GM12872 (cell line): ENCODE results near the gene PACSIN2.

Experiments
- TF ChIP-seq, protein P1 (sequence below): IDR thresholded peaks from 3 replicates; pipeline ENCODE4 v1.5.1; 2011; ENCODE audit warnings: low read depth, mild to moderate bottlenecking, low read length, moderate library complexity; ENCODE audit not compliant: insufficient read depth

PACSIN2 gene

DNA sequence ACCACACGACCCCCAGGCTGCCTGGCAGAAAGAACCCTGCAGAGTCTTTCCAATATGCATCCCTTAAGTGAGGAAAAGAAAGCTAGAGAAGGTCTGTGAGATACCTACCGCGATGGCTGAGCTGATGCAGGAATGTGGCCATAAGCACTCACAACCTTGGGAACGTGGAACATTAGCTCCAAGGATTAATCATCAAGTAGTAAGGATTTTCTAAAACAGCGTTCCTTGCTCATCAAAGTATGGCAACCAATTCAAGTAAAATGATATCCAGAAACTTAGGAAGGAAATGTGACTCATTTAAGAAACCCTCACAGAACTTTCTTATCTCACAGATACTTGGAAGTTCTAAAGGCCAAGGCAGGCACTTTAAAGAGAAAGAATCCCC is 12.8 kb downstream of the PACSIN2 start:
- TF ChIP-seq, protein P1, sequence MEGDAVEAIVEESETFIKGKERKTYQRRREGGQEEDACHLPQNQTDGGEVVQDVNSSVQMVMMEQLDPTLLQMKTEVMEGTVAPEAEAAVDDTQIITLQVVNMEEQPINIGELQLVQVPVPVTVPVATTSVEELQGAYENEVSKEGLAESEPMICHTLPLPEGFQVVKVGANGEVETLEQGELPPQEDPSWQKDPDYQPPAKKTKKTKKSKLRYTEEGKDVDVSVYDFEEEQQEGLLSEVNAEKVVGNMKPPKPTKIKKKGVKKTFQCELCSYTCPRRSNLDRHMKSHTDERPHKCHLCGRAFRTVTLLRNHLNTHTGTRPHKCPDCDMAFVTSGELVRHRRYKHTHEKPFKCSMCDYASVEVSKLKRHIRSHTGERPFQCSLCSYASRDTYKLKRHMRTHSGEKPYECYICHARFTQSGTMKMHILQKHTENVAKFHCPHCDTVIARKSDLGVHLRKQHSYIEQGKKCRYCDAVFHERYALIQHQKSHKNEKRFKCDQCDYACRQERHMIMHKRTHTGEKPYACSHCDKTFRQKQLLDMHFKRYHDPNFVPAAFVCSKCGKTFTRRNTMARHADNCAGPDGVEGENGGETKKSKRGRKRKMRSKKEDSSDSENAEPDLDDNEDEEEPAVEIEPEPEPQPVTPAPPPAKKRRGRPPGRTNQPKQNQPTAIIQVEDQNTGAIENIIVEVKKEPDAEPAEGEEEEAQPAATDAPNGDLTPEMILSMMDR, result no peak

DNA sequence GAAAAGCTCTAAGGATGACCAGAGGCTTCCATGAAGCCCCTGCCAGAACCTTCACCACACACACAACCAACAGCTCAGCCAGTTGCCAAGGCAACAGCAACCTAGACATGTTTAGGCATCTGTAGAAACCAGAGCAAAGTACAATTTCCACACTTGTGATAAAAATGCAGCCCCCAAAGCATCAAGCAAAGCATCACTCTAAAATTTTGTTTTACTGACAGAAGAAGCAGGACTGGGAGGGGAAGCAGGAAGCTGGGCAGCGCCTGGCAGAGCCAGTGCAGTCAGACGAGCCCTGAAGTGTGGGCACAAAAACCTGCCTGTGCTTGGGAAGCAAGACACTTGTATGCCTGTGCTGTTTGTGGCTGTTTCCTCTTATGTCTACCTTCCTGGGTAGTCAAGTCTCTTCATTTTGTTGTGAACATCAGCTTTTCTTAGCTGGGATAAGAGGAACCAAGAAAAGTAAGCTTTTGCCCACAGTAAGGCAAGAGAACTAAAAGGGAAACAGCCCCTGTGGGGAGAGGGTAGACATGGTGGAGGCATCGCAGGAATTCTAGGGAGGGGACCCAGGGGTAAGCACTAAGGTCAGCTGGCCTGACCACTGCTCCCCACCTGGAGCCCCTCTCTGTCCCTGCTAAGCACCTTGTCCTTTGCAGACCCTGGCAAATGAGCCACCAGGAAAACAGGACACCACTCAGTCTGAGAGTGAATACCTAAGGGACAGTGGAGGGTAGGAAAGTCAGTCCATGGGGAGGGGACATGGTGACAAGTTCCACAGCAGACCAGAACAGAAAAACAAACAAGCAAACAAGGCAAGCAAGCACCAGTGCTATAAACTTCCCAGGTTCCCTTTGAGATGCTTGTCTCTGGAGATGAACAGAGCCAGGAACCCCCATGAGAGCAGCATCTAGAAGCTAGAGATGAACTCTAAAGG is 13.4 kb downstream of the PACSIN2 start:
- TF ChIP-seq, protein P1, result no peak

DNA sequence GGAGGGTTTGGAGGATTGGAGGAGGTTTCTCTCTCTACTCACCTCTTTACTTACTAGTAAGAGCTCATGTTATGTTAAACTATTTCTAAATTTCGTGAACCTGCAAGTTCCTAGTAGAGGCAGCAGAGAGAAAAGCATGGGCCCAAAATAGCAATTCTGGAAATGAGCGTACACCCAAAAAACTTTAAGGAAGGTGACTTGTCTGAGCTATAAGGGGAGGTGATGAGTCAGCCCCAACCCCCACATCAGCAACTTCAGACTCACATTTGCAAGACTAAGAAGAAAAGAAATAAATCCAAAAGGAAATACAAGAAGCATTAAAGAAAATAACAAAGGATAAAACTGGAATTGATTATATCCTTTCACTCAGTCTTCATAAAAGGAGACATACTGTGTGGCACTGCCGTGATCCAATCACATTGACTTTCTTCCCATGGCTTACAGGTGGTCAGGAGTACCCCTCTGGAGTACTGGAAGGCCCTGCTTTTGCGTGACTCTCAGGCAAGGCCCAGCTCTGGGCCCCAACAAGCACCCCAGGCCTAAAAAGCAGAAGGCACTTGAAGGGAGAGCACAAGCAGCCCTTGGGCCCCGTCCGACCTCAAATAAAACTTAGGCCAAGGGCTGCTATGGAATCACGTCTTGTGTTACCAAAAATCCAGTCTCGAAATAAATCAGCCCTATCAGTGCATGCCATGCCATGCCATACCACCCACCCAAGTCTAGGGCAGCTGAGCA is 14.3 kb downstream of the PACSIN2 start:
- TF ChIP-seq, protein P1, result no peak

- TF ChIP-seq, protein P1, result no peak
Measured at GRCh38 chr22:42997582-42998090, 17.3 kb downstream of the PACSIN2 start.

DNA sequence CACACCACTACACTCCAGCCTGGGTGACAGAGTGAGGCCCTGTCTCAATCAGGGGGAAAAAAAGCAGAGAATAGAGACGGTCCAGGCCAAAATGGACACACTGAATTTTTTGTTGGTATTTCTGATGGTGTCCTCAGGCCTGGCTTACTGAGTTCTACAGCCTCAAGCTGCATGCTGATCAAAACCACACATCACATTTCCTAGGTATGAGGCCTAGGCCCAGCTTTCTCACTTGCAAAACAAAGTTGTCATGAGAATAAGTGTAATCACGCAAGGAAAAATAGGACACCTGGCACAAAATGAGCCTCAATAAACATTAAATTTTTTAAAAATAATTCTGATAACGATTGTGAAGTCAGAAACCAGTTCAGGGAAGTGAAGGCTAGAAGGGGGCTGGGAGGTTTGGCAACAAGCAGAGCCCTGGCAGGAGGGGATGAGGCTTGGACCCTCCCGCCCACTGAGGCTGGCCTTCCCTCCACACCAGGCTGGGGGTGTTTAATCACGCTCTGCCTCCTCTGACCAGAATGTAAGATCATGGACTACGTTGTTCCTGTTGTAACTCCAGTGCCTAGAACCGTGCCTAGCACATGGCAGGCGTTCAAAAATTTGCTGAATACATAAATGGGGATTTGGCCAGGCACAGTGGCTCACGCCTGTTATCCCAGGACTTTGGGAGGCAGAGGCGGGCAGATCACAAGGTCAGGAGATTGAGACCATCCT is 18.1 kb downstream of the PACSIN2 start:
- TF ChIP-seq, protein P1, result no peak

GRCh38 chr22:42994917-42995562 is 19.9 kb downstream of the PACSIN2 start:
- TF ChIP-seq, protein P1, result no peak
